Measurements from ENCODE around the gene PFAS. TPM values are rescaled to one million over a fixed set of nuclear protein-coding genes. Genes with fewer than 3 reads are reported as not detected.

Gene PFAS
- total and polyA plus RNA-seq, 10 of the 15 experiments (the other 5 are each of a cell fraction or from before 2014, with no cell fraction given), result 13.9 to 122 (median 47.2) TPM

DNA sequence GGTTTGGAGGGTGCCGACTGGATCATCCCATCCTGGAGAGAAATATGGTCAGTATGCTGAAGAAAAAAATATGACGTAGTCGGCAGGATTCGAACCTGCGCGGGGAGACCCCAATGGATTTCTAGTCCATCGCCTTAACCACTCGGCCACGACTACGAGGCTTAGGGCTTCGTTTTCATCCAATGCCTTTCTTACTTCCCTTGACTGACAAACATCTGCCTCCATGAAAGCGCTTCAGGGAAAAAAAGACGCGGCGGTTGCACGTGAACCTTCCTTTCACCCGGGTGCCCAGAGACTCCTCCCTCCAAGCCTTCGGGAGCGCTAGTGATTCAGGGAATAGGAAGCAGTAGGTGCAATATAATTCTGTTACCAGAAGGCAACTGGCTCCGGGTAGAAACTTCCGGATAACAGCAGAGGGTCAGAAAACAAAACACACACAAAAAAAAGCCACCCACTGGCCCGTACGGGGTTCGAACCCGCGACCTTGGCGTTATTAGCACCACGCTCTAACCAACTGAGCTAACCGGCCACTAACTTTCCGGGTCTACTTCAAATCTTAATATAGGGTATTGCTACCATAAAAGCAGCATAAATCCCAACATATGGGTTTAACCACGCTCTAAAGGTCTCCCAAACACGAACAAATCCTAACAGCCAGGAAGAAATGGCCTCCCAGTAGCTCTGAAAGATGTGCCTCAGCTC lies 22.4 kb upstream of the PFAS start:
- Histone ChIP-seq H3K27ac (ENCODE audit: control insufficient read depth, insufficient read depth) (peak overlapping the region; percentile 54), H3K9me3 (replicated peaks; ENCODE audit: control insufficient read depth, insufficient read depth, low read length) (no peaks in the 10 kb centered on the region), H3K4me2 (ENCODE audit: control insufficient read depth, insufficient read depth) (peak overlapping the region; percentile 79), H3K4me3 (peak overlapping the region; percentile 44), H3K9ac (ENCODE audit: control insufficient read depth, insufficient read depth, low read length) (peak overlapping the region; percentile 60; the same call in 1 of the 2 replicates), H3K27me3 (replicated peaks in 1 of 2; ENCODE audit: control insufficient read depth in 2 of 2, insufficient read depth in 2 of 2, low read length in 1 of 2) (no peaks in the 10 kb centered on the region), H3K36me3 (ENCODE audit: control insufficient read depth in 2 of 2, insufficient read depth in 2 of 2, low read length in 1 of 2) (peaks cover 27 to 31% of the 10 kb centered on the region in 2 experiments), H2AFZ (ENCODE audit: control insufficient read depth, low read depth, low read length) (peak overlapping the region; percentile 65), H3K79me2 (ENCODE audit: control insufficient read depth, insufficient read depth, low read length) (no peaks in the 10 kb centered on the region), H4K20me1 (ENCODE audit: control insufficient read depth, insufficient read depth) (no peaks in the 10 kb centered on the region; the same call in 1 of the 2 replicates), H3K4me1 (ENCODE audit: control insufficient read depth, insufficient read depth, low read length) (peaks cover 27% of the 10 kb centered on the region)
- BruUV-seq (replicated peaks), result no TSS peak
- FAIRE-seq, result no peak
- ATAC-seq, result peak; percentile 20
- intact Hi-C loops (cut with micrococcal nuclease; ENCODE audit: unreplicated experiment) (loop anchor here (1.0 kb wide), 1 partner anchor 69 kb away; the partner anchor contains the start of gene SLC25A35), in situ Hi-C loops (cut with MboI) (no loop called here)
- ChIA-PET CTCF (interaction anchor here (0.9 to 2.6 kb wide), 6 partner anchors 20 to 107 kb away, joined by 3 to 7 read pairs (median 3); partner anchors contain the start of genes CTC1 and SLC25A35), SMC1A (ENCODE audit: uncharacterized antibody, unreplicated experiment) (interaction anchor here (0.7 to 6.7 kb wide), 14 partner anchors 18 to 183 kb away, joined by 3 to 64 read pairs (median 4); partner anchors contain the start of genes CTC1, PFAS, RANGRF and SLC25A35), POLR2A (interaction anchor here (0.6 to 9.0 kb wide), 8 partner anchors 10 to 104 kb away, joined by 3 to 161 read pairs (median 4); partner anchors contain the start of genes AURKB, BORCS6, CTC1 and PFAS), RAD21 (ENCODE audit: unreplicated experiment) (interaction anchor here (0.8 to 6.5 kb wide), 8 partner anchors 17 to 74 kb away, joined by 3 to 117 read pairs (median 6); partner anchors contain the start of genes BORCS6, CTC1 and RANGRF)
- peak; percentile 78 for DNase-seq (ENCODE audit: low read depth, low spot score)
- WGBS (ENCODE audit: insufficient coverage, insufficient replicate concordance, low lambda C conversion rate, missing lambda C conversion rate), result under 1% methylated on average over 32 of the region's 32 CpGs
- TF ChIP-seq ZNF217 (IDR thresholded peaks at IDR 0.05) (peak; percentile 41; the same call in 1 of the 2 replicates), MYC (IDR thresholded peaks at IDR 0.05; ENCODE audit: insufficient read depth, insufficient read length, insufficient replicate concordance, low read length, severe bottlenecking) (no peak), SIN3A (IDR thresholded peaks at IDR 0.05; ENCODE audit: low read depth, low read length) (no peak), MEF2A (IDR thresholded peaks at IDR 0.05; ENCODE audit: insufficient read depth, low read depth, low read length) (0 out of 2 replicates have a peak, but pooled peaks have one; percentile 42), WRNIP1 (IDR thresholded peaks at IDR 0.05; ENCODE audit: borderline replicate concordance, low read depth, low read length) (no peak), GABPA (IDR thresholded peaks at IDR 0.05; ENCODE audit: low read depth) (peak; percentile 69; the same call in 1 of the 2 replicates), NFYB (IDR thresholded peaks at IDR 0.05; ENCODE audit: insufficient read depth, low read depth, low read length) (no peak), CHD1 (IDR thresholded peaks at IDR 0.05; ENCODE audit: low read depth, low read length) (no peak)
- TF ChIP-seq, protein P1, sequence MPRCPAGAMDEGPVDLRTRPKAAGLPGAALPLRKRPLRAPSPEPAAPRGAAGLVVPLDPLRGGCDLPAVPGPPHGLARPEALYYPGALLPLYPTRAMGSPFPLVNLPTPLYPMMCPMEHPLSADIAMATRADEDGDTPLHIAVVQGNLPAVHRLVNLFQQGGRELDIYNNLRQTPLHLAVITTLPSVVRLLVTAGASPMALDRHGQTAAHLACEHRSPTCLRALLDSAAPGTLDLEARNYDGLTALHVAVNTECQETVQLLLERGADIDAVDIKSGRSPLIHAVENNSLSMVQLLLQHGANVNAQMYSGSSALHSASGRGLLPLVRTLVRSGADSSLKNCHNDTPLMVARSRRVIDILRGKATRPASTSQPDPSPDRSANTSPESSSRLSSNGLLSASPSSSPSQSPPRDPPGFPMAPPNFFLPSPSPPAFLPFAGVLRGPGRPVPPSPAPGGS (IDR thresholded peaks at IDR 0.05; ENCODE audit: borderline replicate concordance, insufficient read depth, low read depth, low read length, poor library complexity, severe bottlenecking), result peak; percentile 32
- TF ChIP-seq, protein P2, sequence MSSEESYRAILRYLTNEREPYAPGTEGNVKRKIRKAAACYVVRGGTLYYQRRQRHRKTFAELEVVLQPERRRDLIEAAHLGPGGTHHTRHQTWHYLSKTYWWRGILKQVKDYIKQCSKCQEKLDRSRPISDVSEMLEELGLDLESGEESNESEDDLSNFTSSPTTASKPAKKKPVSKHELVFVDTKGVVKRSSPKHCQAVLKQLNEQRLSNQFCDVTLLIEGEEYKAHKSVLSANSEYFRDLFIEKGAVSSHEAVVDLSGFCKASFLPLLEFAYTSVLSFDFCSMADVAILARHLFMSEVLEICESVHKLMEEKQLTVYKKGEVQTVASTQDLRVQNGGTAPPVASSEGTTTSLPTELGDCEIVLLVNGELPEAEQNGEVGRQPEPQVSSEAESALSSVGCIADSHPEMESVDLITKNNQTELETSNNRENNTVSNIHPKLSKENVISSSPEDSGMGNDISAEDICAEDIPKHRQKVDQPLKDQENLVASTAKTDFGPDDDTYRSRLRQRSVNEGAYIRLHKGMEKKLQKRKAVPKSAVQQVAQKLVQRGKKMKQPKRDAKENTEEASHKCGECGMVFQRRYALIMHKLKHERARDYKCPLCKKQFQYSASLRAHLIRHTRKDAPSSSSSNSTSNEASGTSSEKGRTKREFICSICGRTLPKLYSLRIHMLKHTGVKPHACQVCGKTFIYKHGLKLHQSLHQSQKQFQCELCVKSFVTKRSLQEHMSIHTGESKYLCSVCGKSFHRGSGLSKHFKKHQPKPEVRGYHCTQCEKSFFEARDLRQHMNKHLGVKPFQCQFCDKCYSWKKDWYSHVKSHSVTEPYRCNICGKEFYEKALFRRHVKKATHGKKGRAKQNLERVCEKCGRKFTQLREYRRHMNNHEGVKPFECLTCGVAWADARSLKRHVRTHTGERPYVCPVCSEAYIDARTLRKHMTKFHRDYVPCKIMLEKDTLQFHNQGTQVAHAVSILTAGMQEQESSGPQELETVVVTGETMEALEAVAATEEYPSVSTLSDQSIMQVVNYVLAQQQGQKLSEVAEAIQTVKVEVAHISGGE (CRISPR knock-in tag; IDR thresholded peaks at IDR 0.05), result peak; percentile 56; the same call in 1 of the 2 replicates
- TF ChIP-seq, protein P3, sequence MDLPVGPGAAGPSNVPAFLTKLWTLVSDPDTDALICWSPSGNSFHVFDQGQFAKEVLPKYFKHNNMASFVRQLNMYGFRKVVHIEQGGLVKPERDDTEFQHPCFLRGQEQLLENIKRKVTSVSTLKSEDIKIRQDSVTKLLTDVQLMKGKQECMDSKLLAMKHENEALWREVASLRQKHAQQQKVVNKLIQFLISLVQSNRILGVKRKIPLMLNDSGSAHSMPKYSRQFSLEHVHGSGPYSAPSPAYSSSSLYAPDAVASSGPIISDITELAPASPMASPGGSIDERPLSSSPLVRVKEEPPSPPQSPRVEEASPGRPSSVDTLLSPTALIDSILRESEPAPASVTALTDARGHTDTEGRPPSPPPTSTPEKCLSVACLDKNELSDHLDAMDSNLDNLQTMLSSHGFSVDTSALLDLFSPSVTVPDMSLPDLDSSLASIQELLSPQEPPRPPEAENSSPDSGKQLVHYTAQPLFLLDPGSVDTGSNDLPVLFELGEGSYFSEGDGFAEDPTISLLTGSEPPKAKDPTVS (IDR thresholded peaks at IDR 0.05; ENCODE audit: low read depth, low read length), result 0 out of 2 replicates have a peak, but pooled peaks have one; percentile 20
- TF ChIP-seq, protein P4, sequence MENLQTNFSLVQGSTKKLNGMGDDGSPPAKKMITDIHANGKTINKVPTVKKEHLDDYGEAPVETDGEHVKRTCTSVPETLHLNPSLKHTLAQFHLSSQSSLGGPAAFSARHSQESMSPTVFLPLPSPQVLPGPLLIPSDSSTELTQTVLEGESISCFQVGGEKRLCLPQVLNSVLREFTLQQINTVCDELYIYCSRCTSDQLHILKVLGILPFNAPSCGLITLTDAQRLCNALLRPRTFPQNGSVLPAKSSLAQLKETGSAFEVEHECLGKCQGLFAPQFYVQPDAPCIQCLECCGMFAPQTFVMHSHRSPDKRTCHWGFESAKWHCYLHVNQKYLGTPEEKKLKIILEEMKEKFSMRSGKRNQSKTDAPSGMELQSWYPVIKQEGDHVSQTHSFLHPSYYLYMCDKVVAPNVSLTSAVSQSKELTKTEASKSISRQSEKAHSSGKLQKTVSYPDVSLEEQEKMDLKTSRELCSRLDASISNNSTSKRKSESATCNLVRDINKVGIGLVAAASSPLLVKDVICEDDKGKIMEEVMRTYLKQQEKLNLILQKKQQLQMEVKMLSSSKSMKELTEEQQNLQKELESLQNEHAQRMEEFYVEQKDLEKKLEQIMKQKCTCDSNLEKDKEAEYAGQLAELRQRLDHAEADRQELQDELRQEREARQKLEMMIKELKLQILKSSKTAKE (IDR thresholded peaks at IDR 0.05; ENCODE audit: low read depth, poor library complexity, severe bottlenecking), result peak; percentile 34

Measured in GM12878 (cell line).